ENCODE data around the gene HAND2.

- TF ChIP-seq CTCF (IDR thresholded peaks at IDR 0.05; ENCODE audit: insufficient read depth, low read length), result no peak
- no peak for TF ChIP-seq POLR2AphosphoS5 (IDR thresholded peaks at IDR 0.05; ENCODE audit: low read depth)
- TF ChIP-seq REST (IDR thresholded peaks at IDR 0.05; ENCODE audit: insufficient replicate concordance, low read depth), result no peak
Measured at GRCh38 chr4:173532725-173533511, 2.9 kb upstream of the HAND2 start.

Measured in HL-60 (cell line).